GM19239 (cell line): ENCODE results near the gene CIPC.

Source experiments
- DNase-seq: peaks from one replicate; pipeline ENCODE4 v3.0.0; 2011; ENCODE audit warnings: low spot score; ENCODE audit not compliant: insufficient read length
- FAIRE-seq: peaks from 2 replicates; lab custom pipeline; 2011; peaks lifted over from hg19 to GRCh38; lab: Jason Lieb, UNC

CIPC gene

GRCh38 chr14:77144412-77145115, 46.5 kb downstream of the CIPC start:
- DNase-seq (no peak), FAIRE-seq (no peak)

- FAIRE-seq (no peak), DNase-seq (no peak)
Measured at GRCh38 chr14:77145975-77146740, 48.1 kb downstream of the CIPC start.

GRCh38 chr14:77148510-77149231, 50.6 kb downstream of the CIPC start:
- FAIRE-seq (no peak), DNase-seq (no peak)

- peak; percentile 11 for FAIRE-seq
- DNase-seq, result no peak
Measured at GRCh38 chr14:77151245-77151644, 53.2 kb downstream of the CIPC start.

- FAIRE-seq, result no peak
Measured at GRCh38 chr14:77151918-77152588, 54.0 kb downstream of the CIPC start.

GRCh38 chr14:77153802-77154201, 55.7 kb downstream of the CIPC start:
- FAIRE-seq, result no peak

More at GRCh38 chr14:77151918-77152588, 54.0 kb downstream of the CIPC start:
- DNase-seq, result no peak

GRCh38 chr14:77154421-77154820, 56.4 kb downstream of the CIPC start:
- no peak for FAIRE-seq
- DNase-seq, result no peak

More at GRCh38 chr14:77153802-77154201, 55.7 kb downstream of the CIPC start:
- DNase-seq, result no peak

GRCh38 chr14:77155083-77155482, 57.0 kb downstream of the CIPC start:
- no peak for DNase-seq
- FAIRE-seq, result no peak

- DNase-seq, result no peak
- FAIRE-seq, result no peak
Measured at GRCh38 chr14:77157740-77158139, 59.7 kb downstream of the CIPC start.

- DNase-seq (no peak), FAIRE-seq (no peak)
Measured at GRCh38 chr14:77158175-77158881, 60.3 kb downstream of the CIPC start.

- DNase-seq (no peak), FAIRE-seq (no peak)
Measured at GRCh38 chr14:77158882-77159255, 60.8 kb downstream of the CIPC start.

- no peak for FAIRE-seq
Measured at GRCh38 chr14:77161011-77161410, 63.0 kb downstream of the CIPC start.

More at GRCh38 chr14:77161011-77161410, 63.0 kb downstream of the CIPC start:
- no peak for DNase-seq
